Muscle of arm (tissue), 14 donors: ENCODE results near the gene ITGA1. TPM values are rescaled to one million over a fixed set of nuclear protein-coding genes. Genes with fewer than 3 reads are reported as not detected.
A peak's percentile ranks its signal among the peaks of the same experiment; 100 is the strongest.
"Not testable (repeated sequence)": the region's sequence is repeated elsewhere in the genome, so short reads cannot be mapped to it uniquely, and the experiment has no call there.

Experiments
- DNase-seq: peaks from one replicate; pipeline ENCODE4 v3.0.0-alpha.2; 2013
- long read RNA-seq, 11 donors: transcript quantifications; one replicate each; lab custom pipeline, GENCODE V29; 2026
- polyA plus RNA-seq, 12 donors: library from polyadenylated mRNA; unstranded; fragments of 120-200 nt; gene quantifications; one replicate each; pipeline ENCODE4 v1.2.1, GENCODE V29; 2013; ENCODE audit not compliant: insufficient read length in 12 of 12

The ITGA1 gene
- polyA plus RNA-seq = 10 to 100 TPM in 11 of 12 donors, not detected in 1; 19.2 to 29.5 (median 27.2) TPM
- long read RNA-seq, donor 1, full-length matches to known transcripts = 2 of 2 reads
- long read RNA-seq, donor 1, partial matches to known transcripts = 0 of 2 reads
- long read RNA-seq, donor 1, other reads (novel, unspliced or antisense) = 0 of 2 reads
- long read RNA-seq, donor 2, full-length matches to known transcripts = 2 of 2 reads
- long read RNA-seq, donor 2, partial matches to known transcripts = 0 of 2 reads
- long read RNA-seq, donor 2, other reads (novel, unspliced or antisense) = 0 of 2 reads
- long read RNA-seq, donor 3, full-length matches to known transcripts = 1 of 1 reads
- long read RNA-seq, donor 3, partial matches to known transcripts = 0 of 1 reads
- long read RNA-seq, donor 3, other reads (novel, unspliced or antisense) = 0 of 1 reads
- long read RNA-seq, donor 4, full-length matches to known transcripts = 3 of 3 reads
- long read RNA-seq, donor 4, partial matches to known transcripts = 0 of 3 reads
- long read RNA-seq, donor 4, other reads (novel, unspliced or antisense) = 0 of 3 reads
- long read RNA-seq, donor 5, full-length matches to known transcripts = 1 of 8 reads
- long read RNA-seq, donor 5, partial matches to known transcripts = 7 of 8 reads
- long read RNA-seq, donor 5, other reads (novel, unspliced or antisense) = 0 of 8 reads
- long read RNA-seq, donor 6, full-length matches to known transcripts = 2 of 2 reads
- long read RNA-seq, donor 6, partial matches to known transcripts = 0 of 2 reads
- long read RNA-seq, donor 6, other reads (novel, unspliced or antisense) = 0 of 2 reads
- long read RNA-seq, donor 7 = 0 reads
- long read RNA-seq, donor 8, full-length matches to known transcripts = 3 of 3 reads
- long read RNA-seq, donor 8, partial matches to known transcripts = 0 of 3 reads
- long read RNA-seq, donor 8, other reads (novel, unspliced or antisense) = 0 of 3 reads
- long read RNA-seq, donor 9, full-length matches to known transcripts = 1 of 1 reads
- long read RNA-seq, donor 9, partial matches to known transcripts = 0 of 1 reads
- long read RNA-seq, donor 9, other reads (novel, unspliced or antisense) = 0 of 1 reads
- long read RNA-seq, donor 10, full-length matches to known transcripts = 5 of 5 reads
- long read RNA-seq, donor 10, partial matches to known transcripts = 0 of 5 reads
- long read RNA-seq, donor 10, other reads (novel, unspliced or antisense) = 0 of 5 reads
- long read RNA-seq, donor 11 = 0 reads

- peak; percentile 71 for DNase-seq
These were observed at the start of gene ITGA1, which contains the start of gene PELO for GRCh38 chr5:52787600-52788504. ITGA1 (plus strand) TSS chr5:52787916; CDS start chr5:52788354, 438 bp downstream. PELO (plus strand) TSS chr5:52787916; CDS start chr5:52800395, 12,479 bp downstream.

- no peak for DNase-seq
These were observed 49.6 kb upstream of the ITGA1 start for GRCh38 chr5:52738095-52738506.

GRCh38 chr5:52740007-52740406, 47.7 kb upstream of the ITGA1 start:
- no peak for DNase-seq

GRCh38 chr5:52743012-52743411, 44.7 kb upstream of the ITGA1 start:
- DNase-seq = no peak

- DNase-seq = no peak
These were observed 44.2 kb upstream of the ITGA1 start for GRCh38 chr5:52743529-52743928.

GRCh38 chr5:52743970-52744369, 43.7 kb upstream of the ITGA1 start:
- DNase-seq = no peak

GRCh38 chr5:52744867-52745458, 42.8 kb upstream of the ITGA1 start:
- DNase-seq = not testable (repeated sequence)

- DNase-seq = no peak
These were observed 41.2 kb upstream of the ITGA1 start for GRCh38 chr5:52746539-52746938.

- DNase-seq = no peak
These were observed 39.1 kb upstream of the ITGA1 start for GRCh38 chr5:52748590-52748989.

- no peak for DNase-seq
These were observed 38.0 kb upstream of the ITGA1 start for GRCh38 chr5:52749666-52750065.

- no peak for DNase-seq
These were observed 36.6 kb upstream of the ITGA1 start for GRCh38 chr5:52751137-52751536.

- no peak for DNase-seq
These were observed 33.7 kb upstream of the ITGA1 start for GRCh38 chr5:52754051-52754450.

- no peak for DNase-seq
These were observed 30.2 kb upstream of the ITGA1 start for GRCh38 chr5:52757527-52757926.

- DNase-seq = no peak
These were observed 29.7 kb upstream of the ITGA1 start for GRCh38 chr5:52758014-52758413.

- DNase-seq = no peak
These were observed 28.4 kb upstream of the ITGA1 start for GRCh38 chr5:52759331-52759730.

- DNase-seq = no peak
These were observed 26.9 kb upstream of the ITGA1 start for GRCh38 chr5:52760695-52761366.

GRCh38 chr5:52767217-52767743, 20.4 kb upstream of the ITGA1 start:
- DNase-seq = no peak

GRCh38 chr5:52767766-52768480, 19.8 kb upstream of the ITGA1 start:
- no peak for DNase-seq

GRCh38 chr5:52769061-52769460, 18.7 kb upstream of the ITGA1 start:
- no peak for DNase-seq
